ENCODE data around the gene GMIP.
"Not testable (repeated sequence)": the region's sequence is repeated elsewhere in the genome, so short reads cannot be mapped to it uniquely, and the experiment has no call there.

The GMIP gene

GRCh38 chr19:19606021-19606420 lies 37.4 kb downstream of the GMIP start:
- DNase-seq (ENCODE audit: low spot score), result no peak

DNA sequence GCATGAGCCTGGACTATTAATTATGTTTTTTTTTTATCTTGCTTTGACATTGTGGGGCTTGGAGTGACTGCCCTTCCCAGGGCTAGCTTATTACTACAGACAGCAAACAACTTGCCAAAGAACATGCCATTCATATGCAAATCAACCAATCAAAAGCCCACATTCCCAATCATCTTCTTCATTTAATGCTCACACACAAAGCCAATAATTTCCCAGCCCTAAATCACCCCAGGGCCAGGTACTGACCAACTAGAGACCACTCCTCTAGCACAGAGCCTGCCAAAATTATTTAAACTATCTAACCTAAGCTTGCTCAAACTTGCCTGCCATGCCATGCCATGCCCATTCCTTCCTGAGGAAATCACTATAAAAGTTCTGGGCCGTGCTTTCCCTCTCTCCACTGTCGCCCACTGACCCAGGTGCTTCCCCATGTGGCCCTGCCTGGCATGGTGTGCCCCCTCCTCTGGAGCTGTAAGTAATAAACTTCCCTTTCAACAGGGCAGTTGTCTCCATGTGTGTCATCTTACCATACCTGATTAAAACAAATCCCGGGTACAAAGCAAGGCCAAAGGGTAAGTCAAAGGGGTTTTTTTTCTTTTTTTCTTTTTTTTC lies 40.6 kb downstream of the GMIP start:
- no peak for DNase-seq (ENCODE audit: low spot score)

DNA sequence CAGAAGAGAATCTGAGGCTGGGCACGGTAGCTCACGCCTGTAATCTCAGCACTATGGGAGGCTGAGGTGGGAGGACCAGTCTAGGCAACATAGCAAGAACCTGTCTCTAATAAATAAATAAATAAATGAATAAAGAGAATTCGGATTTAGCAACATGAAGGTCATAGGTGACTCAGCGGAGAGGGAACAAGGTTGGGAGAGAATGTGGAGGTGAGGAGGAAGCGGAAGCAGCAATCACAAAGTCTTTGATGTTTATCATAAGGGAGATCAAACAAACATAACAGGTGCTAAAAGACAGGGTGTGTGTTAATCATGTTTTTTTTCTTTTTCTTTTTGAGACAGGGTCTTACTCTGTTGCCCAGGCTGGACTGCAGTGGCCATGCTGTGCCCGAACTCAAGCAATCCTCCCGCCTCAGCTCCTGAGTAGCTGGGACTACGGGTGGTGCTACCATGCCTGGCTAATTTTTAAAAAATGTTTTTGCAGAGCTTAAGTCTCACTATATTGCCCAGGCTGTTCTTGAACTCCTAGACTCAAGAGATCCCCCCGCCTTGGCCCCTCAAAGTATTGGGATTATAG lies 41.2 kb downstream of the GMIP start:
- no peak for DNase-seq (ENCODE audit: low spot score)

DNA sequence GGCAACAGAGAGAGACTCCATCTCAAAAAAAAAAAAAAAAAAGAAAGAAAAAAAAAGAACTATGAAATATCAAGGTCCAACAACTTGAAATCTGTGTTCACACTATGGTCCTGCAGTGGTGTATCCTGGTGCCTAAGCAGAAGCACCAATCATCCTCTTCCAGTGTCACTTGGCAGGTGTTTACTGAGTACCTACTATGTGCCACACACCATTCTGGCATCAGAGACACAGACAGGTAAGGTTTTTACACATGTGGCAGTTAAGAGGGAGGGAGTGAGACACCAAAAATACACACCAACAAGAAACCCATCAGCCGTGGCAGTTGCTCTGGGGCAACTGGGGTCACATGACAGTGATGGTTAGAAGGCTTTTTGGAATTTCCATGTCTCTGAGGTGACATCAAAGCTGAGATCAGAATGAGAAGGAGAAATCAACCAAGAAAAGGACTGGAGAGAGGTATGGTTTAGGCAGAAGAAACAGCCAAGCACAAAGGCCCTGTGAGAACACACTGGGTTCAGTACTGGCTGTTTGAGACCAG lies 42.6 kb downstream of the GMIP start:
- DNase-seq (ENCODE audit: low spot score), result no peak

DNA sequence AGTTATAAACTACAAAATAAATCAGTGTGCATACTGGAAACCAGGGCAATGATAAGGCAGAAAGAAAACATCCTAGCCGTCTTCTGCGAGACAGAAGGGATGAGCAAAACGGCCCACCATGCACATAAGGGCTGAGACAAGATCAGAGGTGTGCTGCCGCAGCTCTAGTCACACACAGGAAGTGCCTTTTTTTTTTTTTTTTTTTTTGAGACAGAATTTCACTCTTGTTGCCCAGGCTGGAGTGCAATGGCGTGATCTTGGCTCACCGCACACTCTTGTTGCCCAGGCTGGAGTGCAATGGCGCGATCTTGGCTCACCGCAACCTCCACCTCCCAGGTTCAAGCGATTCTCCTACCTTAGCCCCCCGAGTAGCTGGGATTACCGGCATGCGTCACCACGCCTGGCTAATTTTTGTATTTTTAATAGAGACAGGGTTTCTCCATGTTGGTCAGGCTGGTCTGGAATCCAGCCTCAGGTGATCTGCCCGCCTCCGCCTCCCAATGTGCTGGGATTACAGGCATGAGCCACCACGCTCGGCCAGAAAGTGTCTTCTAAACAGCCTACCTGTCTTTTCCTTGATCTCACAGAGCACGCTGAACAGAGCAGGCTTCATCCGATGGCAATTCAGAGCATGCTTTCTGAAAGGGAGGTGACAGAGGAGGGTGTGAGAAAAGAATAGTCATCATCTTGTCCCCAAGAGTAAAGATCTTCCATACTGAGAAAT lies 44.6 kb downstream of the GMIP start:
- not testable (repeated sequence) for DNase-seq (ENCODE audit: low spot score)

- DNase-seq (ENCODE audit: low spot score), result no peak
Measured at GRCh38 chr19:19597809-19598306, 45.6 kb downstream of the GMIP start.

DNA sequence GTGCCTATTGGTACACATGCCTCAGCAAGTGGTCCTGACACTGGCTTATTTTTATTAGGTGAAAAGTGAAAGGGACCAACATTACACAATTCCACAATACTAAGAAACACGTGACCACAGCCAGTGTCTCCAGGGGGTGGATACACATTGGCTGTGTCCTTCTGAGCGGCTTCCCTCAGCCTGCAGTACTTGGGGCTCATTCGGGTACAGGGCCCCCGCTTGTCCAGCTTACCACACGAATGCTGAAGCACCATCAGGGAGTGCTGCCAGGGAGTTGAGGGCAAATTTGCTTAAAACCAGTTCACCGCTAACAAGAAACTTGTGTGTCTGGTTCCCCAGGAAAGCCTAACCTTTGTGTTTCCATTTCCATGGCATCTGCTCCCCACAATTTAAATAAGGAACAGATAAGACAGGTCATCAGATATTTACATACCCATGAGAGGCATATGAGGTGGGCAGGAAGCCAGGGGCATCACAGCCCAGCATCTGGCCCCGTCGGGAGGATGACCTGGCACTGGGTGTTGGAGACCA lies 48.2 kb downstream of the GMIP start:
- DNase-seq (ENCODE audit: low spot score), result no peak

GRCh38 chr19:19594381-19594780 lies 49.1 kb downstream of the GMIP start:
- DNase-seq (ENCODE audit: low spot score), result no peak

- DNase-seq (ENCODE audit: low spot score), result no peak
Measured at GRCh38 chr19:19592690-19593089, 50.8 kb downstream of the GMIP start.

DNA sequence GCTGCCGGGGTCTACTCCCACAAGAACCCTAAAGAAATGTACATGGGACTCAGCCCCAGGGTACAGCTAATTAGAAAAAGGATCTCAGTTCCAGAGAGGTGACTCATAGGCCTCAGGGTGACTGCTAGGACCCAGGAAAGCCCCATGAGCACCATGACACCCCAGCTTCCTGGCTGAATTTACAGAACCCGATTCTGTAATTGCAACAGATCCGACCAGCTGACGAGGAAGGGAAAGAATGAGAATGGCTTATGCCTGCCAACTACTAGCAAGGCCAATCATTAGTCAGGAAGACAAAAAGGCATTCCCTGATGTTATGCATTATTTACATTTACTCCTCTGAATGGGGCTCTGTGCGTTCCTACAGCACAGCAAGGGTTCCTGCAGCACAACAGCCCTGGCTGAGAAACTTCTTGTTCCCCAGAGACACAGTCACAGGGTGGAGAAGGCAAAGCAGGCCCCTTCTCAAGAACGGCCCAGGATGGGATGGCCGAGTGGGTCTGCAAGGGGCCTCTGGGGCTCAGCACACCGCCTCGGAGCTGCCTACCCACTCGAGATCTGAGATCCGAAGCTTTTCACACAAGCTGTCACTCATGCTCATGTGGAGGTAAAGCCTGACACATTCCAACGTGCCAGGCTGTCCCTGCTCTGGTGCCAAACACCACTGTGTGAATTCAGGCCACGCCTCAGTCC lies 52.2 kb downstream of the GMIP start:
- DNase-seq (ENCODE audit: low spot score), result no peak

GRCh38 chr19:19588546-19588945 lies 54.9 kb downstream of the GMIP start:
- no peak for DNase-seq (ENCODE audit: low spot score)

DNA sequence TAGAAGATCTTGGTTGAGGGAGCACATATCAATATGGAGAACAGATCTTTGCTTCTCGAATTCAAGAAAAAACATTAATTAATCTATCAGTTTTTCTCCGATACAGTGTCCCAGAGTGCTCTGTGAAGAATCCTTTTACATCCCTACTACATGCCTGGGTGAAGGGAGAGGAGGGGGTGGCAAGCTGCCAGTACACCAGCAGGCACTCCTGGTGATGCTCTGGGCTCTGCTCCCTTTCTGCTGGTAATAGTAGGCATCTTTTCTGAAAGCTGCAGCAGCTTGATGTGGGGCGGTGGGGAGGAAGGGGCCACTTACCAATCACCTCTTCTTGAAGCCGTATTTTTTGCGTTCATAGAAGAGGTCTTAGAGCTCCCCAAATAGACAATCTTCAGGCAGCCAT lies 55.7 kb downstream of the GMIP start:
- DNase-seq (ENCODE audit: low spot score), result no peak

DNA sequence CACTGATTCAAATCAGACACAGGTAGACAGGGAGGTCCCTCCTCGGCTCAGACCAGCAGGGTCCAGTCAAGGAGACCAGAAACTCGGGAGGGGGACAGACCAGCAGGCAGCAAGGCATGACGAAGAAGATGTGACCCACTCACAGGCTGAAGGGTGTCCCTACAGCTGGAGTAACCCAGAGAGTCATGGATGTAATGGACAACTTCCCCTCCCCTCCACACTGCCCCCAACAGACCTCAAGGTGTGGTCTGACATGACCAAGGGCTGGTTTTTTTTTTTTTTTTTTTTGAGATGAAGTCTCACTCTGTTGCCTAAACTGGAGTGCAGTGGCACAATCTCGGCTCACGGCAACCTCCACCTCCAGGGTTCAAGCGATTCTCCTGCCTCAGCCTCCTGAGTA lies 59.1 kb downstream of the GMIP start:
- DNase-seq (ENCODE audit: low spot score), result no peak

DNA sequence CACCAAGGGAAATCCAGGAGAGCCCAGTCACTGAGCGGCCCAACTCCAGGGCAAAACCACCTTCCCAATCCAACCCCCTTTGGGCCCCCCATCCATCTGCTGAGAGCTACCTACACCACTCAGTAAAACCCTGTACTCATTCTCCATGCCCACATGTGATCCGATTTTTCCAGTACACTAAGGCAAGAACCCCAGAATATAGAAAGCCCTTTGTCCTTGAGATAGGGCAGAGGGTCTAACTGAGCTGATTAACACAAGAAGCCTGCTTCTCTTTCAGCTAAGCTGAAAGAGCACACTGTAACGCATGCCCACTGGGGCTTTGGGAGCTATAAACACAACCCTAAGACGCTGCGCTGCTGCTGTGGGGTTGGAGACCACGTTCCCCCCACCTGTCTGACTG lies 61.0 kb downstream of the GMIP start:
- DNase-seq (ENCODE audit: low spot score), result no peak

GRCh38 chr19:19581391-19581790 lies 62.1 kb downstream of the GMIP start:
- no peak for DNase-seq (ENCODE audit: low spot score)

DNA sequence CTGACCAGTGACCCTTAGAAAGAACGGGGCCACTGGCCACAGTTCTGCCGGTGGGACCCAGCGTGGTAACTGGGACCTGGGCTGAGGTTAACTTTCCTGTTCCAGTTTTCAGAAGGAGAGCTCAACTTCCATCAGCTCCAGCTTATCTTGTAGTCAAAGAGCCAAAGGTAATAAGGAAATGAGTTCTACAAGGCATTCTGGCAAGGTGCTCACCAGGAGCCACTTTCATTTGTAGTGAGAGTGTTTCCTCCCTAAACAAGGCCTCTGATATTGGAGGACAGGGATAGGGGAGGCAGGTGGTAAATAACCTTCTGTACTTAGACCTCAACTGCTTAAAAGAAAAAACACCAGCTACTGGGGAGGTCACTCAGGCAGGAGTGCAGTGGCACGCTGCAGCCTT lies 63.0 kb downstream of the GMIP start:
- DNase-seq (ENCODE audit: low spot score), result no peak

GRCh38 chr19:19579533-19580361 lies 63.7 kb downstream of the GMIP start:
- DNase-seq (ENCODE audit: low spot score), result no peak

Measured in kidney capillary endothelial cell (primary cell).